Nephron (organoid): ENCODE measurements around the gene HOXD10.

Experiments
- H3K27ac Mint-ChIP-seq, 3 experiments: 2 replicates each; pipeline ENCODE4 v1.8.0; 2020; ENCODE audit warnings: mixed read lengths in 3 of 3, mild to moderate bottlenecking in 2 of 3, moderate library complexity in 1 of 3
- H3K27me3 Mint-ChIP-seq: 2 replicates; pipeline ENCODE4 v1.8.0; 2021; ENCODE audit warnings: low read depth, mild to moderate bottlenecking, moderate library complexity, mixed read lengths
- H3K36me3 Mint-ChIP-seq: 2 replicates; pipeline ENCODE4 v1.8.0; 2020; ENCODE audit warnings: low read depth, mixed read lengths
- H3K4me1 Mint-ChIP-seq: 2 replicates; pipeline ENCODE4 v1.8.0; 2020; ENCODE audit warnings: mixed read lengths
- H3K4me3 Mint-ChIP-seq, 3 experiments: 2 replicates each; pipeline ENCODE4 v1.8.0; 2020; ENCODE audit warnings: mild to moderate bottlenecking in 3 of 3, mixed read lengths in 3 of 3, moderate library complexity in 2 of 3
- H3K9me3 Mint-ChIP-seq: 2 replicates; pipeline ENCODE4 v1.8.0; 2020; ENCODE audit warnings: mixed read lengths
- CTCF ChIP-seq, 3 experiments: fragments of 200-600 bp; sonication (generic); IDR thresholded peaks; one replicate each; pipeline ENCODE4 v1.5.0; 2021; ENCODE audit warnings: antibody characterized with exemption in 3 of 3; ENCODE audit not compliant: unreplicated experiment in 3 of 3

HOXD10 gene

GRCh38 chr2:176142281-176142680 is 25.7 kb downstream of the HOXD10 start:
- Mint-ChIP-seq H3K4me1 (peaks cover 65% of the 10 kb centered on the region), H3K27me3 (no peaks in the 10 kb centered on the region), H3K36me3 (peaks cover 51% of the 10 kb centered on the region), H3K4me3 (peak overlapping the region; percentile 88 to 97 (median 89)), H3K27ac (peak overlapping the region; percentile 88 to 99 (median 99)), H3K9me3 (no peaks in the 10 kb centered on the region)
- no peak for TF ChIP-seq CTCF (IDR thresholded peaks at IDR 0.05; ENCODE audit: unreplicated experiment in 3 of 3)

GRCh38 chr2:176145085-176145969 is 28.7 kb downstream of the HOXD10 start:
- Mint-ChIP-seq H3K4me3 (peak overlapping the region; percentile 84 to 96 (median 94)), H3K36me3 (peaks cover 56% of the 10 kb centered on the region), H3K9me3 (no peaks in the 10 kb centered on the region), H3K27me3 (no peaks in the 10 kb centered on the region), H3K4me1 (peaks cover 87% of the 10 kb centered on the region), H3K27ac (peak overlapping the region; percentile 95 to 99 (median 97))
- TF ChIP-seq CTCF (IDR thresholded peaks at IDR 0.05; ENCODE audit: unreplicated experiment in 3 of 3): no peak

GRCh38 chr2:176146101-176146500 is 29.5 kb downstream of the HOXD10 start:
- Mint-ChIP-seq H3K27me3 (no peaks in the 10 kb centered on the region), H3K27ac (peak overlapping the region; percentile 95 to 99 (median 97)), H3K4me3 (peak overlapping the region; percentile 84 to 96 (median 94)), H3K4me1 (peaks cover 91% of the 10 kb centered on the region), H3K9me3 (no peaks in the 10 kb centered on the region), H3K36me3 (peaks cover 61% of the 10 kb centered on the region)
- no peak for TF ChIP-seq CTCF (IDR thresholded peaks at IDR 0.05; ENCODE audit: unreplicated experiment in 3 of 3)

GRCh38 chr2:176146645-176147044 is 30.1 kb downstream of the HOXD10 start:
- Mint-ChIP-seq H3K36me3 (peaks cover 65% of the 10 kb centered on the region), H3K9me3 (no peaks in the 10 kb centered on the region), H3K4me1 (peaks cover 90% of the 10 kb centered on the region), H3K27ac (peak overlapping the region; percentile 95 to 99 (median 97)), H3K27me3 (no peaks in the 10 kb centered on the region), H3K4me3 (peak overlapping the region; percentile 84 to 96 (median 94))
- TF ChIP-seq CTCF (IDR thresholded peaks at IDR 0.05; ENCODE audit: unreplicated experiment in 3 of 3): no peak

GRCh38 chr2:176147210-176147799 is 30.7 kb downstream of the HOXD10 start:
- TF ChIP-seq CTCF (IDR thresholded peaks at IDR 0.05; ENCODE audit: unreplicated experiment in 3 of 3): no peak
- Mint-ChIP-seq H3K36me3 (peaks cover 67% of the 10 kb centered on the region), H3K27ac (peak overlapping the region; percentile 95 to 99 (median 97)), H3K4me3 (peak overlapping the region; percentile 84 to 96 (median 94)), H3K4me1 (peaks cover 84% of the 10 kb centered on the region), H3K9me3 (no peaks in the 10 kb centered on the region), H3K27me3 (no peaks in the 10 kb centered on the region)
